ENCODE data around the gene FILIP1. TPM values are rescaled to one million over a fixed set of nuclear protein-coding genes. Genes with fewer than 3 reads are reported as not detected.

The FILIP1 gene, protein sequence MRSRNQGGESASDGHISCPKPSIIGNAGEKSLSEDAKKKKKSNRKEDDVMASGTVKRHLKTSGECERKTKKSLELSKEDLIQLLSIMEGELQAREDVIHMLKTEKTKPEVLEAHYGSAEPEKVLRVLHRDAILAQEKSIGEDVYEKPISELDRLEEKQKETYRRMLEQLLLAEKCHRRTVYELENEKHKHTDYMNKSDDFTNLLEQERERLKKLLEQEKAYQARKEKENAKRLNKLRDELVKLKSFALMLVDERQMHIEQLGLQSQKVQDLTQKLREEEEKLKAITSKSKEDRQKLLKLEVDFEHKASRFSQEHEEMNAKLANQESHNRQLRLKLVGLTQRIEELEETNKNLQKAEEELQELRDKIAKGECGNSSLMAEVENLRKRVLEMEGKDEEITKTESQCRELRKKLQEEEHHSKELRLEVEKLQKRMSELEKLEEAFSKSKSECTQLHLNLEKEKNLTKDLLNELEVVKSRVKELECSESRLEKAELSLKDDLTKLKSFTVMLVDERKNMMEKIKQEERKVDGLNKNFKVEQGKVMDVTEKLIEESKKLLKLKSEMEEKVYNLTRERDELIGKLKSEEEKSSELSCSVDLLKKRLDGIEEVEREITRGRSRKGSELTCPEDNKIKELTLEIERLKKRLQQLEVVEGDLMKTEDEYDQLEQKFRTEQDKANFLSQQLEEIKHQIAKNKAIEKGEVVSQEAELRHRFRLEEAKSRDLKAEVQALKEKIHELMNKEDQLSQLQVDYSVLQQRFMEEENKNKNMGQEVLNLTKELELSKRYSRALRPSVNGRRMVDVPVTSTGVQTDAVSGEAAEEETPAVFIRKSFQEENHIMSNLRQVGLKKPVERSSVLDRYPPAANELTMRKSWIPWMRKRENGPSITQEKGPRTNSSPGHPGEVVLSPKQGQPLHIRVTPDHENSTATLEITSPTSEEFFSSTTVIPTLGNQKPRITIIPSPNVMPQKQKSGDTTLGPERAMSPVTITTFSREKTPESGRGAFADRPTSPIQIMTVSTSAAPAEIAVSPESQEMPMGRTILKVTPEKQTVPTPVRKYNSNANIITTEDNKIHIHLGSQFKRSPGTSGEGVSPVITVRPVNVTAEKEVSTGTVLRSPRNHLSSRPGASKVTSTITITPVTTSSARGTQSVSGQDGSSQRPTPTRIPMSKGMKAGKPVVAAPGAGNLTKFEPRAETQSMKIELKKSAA (N-terminal part only)
- 1 to 10 TPM; 2.5 to 3.6 (median 2.9) TPM for polyA plus RNA-seq (ENCODE audit: insufficient read length in 3 of 3)

DNA sequence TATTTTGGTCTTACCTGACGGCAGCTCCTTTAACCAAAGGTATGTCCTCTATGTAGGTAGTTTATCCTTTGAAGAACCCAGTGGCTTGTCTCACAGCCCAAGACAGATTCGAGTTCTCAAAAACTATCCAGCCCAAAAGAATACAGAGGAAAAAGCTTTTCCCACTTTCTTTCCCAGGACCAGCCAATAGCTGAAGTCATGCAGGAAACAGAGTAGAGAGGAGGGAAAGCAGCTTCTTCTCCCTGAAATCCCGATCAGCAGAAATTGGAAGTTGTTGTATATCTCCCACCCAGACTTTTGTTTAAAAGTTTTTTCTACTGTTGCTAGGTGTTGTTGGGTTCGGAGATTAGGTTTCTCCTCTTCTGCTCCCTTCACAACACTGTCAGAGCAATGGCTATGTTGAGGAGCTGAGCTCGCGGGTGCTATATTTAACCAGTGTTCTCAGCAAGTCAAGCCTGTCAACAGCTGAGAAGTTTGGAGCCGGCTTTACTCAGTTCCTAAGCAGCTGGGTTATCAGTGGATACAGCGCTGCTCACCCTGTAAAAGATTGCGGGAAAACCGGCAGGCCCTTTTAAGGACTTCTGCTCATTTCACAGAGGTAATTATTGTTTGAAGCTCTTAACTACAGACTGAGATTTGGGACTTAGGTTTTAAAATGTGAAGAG, at the start of gene FILIP1:
Gene FILIP1 (minus strand): TSS at position 401 of the 665 bp plus-strand sequence. CDS start 78,828 bp downstream, outside the sequence.
- DNase-seq (ENCODE audit: low read depth in 3 of 3, low spot score in 2 of 3): peak; percentile 52 to 61 (median 55)

DNA sequence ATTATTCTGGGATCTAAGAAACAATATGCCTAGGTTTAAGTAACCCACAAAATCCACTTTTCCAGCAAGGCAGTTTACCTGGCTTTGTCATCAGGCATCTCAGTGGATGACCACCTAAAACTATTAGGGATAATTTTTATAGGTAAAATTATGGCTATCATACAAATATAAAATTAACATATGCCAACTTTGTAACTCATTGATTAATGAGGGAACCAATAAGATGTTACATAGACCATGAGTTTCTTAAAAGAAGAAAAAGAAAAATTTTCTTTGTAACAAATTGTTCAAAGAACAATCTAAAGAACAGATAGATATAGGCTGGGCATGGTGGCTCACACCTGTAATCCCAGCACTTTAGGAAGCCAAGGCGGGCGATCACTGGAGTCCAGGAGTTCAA, 49.7 kb upstream of the FILIP1 start:
- no peak for DNase-seq (ENCODE audit: low read depth in 3 of 3, low spot score in 2 of 3)

DNA sequence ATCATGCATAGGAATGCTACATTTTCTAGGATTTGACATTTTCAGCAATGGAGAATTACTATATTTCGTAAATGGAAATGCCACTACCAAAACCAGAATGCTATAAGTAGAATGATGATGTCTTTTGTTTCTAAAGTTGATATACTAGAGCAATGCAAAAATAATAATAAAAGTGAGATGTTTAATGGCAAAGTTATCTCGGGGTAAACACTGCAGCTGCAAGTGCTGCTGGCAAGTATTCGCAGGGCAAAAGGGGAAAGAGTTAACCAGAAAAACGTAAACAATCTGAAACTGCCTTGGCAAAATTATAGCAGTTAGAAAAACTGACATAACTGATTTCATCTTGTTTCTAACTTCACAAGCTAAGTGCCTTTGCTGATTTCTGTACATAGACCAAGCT, 45.5 kb upstream of the FILIP1 start:
- DNase-seq (ENCODE audit: low read depth in 3 of 3, low spot score in 2 of 3): no peak

DNA sequence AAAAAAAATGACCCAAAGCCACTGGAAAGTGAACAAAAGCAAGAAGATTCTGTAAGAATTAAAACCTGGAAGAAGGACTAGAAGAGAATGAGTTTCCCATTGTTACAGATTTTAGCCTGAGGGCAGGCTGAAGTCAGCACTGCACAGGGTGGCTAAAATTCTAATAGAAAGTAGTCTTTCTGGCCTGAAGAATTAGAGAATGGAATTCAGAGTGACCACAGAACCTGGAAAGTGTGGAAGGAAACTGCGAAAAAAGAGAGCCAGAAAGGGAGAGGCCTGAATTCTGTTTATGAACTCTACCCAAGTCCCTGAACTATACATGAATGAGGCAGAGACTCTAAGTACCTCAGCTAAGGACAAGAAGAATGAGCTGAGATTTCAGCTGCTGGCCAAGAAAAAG, 38.9 kb upstream of the FILIP1 start:
- no peak for DNase-seq (ENCODE audit: low read depth in 3 of 3, low spot score in 2 of 3)

DNA sequence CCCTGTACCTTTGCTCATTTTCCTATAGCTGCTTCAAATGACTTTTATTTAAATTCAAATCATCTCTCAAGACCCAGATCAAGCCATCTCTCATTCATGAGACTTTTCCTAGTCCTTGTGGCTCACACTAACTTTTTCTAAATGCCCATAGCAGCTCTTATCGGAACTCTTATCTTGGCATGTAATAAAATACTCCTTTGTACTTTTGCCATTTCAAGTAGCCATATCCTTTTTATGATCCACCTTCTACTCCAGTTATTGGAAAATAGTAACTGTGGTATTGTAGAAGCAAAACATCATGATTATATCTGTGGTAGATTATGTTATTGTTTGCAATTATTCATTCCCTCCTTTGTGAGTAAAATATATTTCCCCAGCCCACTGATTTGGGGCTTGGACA, 37.6 kb upstream of the FILIP1 start:
- DNase-seq (ENCODE audit: low read depth in 3 of 3, low spot score in 2 of 3): no peak

DNA sequence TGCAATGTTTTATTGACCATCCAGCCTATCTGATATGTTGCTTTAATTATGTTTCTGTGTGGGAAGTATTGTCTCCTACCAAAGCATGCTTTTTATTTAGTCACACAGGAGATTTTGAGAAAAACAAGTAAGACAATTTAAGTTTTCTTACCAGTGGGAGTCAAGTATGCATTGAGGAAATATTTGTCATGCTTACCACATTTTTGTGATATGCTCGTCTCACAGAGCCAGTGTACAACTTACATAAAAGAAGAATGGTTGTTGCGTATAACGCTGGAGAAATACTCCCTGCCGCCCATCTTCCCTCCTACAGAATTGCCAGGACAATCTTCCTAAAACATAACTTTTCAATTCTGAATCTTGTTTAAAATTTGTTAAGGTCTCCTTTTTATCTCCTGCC, 37.1 kb upstream of the FILIP1 start:
- no peak for DNase-seq (ENCODE audit: low read depth in 3 of 3, low spot score in 2 of 3)

DNA sequence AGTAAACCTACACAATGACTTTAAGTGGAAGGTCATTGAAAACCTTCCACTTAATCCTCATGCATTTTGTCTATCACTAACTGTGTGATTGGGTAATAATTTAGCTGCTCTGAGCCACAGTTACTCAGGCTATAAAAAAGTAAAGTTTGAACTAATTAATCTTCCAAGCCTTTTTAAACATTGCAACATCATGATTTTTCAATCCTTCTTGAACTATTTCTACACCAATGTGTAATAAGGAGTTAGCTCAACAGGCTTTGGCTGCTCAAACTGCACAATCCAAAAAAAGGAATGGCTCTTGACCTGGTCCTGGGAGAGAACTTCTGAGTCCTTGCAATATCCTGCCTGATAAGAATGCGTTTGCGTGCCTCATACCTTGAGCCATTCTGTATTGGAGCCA, 34.8 kb upstream of the FILIP1 start:
- DNase-seq (ENCODE audit: low read depth in 3 of 3, low spot score in 2 of 3): no peak

DNA sequence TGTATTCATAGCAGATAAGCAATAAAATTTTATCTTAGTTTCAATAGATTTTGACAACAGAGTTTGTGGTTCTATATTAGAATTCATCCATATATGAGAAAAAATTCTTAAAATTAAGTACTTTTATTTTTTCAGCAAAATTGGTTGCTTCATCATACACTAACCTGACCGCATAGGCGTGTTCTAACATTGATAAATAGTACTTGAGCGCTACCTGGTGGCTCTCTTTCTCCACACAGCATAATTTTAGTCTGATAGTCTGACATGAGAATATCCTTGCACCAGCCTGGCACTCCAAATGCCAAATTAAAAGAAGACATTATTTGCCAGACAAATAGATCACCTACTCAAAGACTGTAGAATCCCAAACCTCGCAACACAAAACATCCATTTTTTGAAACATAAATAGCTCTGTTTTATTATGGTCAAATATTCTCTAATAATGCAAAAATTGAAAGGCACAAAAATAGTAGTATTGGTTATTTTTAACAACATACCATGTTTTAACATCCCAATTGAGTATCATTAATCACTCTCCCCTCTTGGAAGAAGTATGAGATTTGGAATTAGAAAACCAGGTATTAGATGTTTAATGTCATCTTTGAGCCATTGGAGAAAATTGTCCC, 33.0 kb upstream of the FILIP1 start:
- peak in 2 of 3 donors; percentile 32 to 44 for DNase-seq (ENCODE audit: low read depth in 3 of 3, low spot score in 2 of 3)

DNA sequence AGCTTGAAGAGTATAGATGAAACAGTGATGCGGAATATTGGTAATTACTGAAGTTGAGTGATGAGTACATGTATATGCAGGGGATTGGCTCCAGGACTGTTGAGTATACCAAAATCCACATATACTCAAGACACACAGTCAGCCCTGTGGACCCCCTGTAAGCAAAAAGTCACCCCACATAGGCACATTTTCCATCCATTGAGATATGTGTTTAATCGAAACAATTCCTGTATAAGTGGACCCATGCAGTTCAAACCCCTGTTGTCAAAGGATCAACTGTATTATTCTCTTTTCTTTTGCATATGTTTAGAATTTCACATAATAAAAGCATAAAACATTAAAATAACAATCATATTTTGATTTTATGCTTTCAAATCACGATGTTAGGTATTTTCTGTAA, 32.1 kb upstream of the FILIP1 start:
- no peak for DNase-seq (ENCODE audit: low read depth in 3 of 3, low spot score in 2 of 3)

DNA sequence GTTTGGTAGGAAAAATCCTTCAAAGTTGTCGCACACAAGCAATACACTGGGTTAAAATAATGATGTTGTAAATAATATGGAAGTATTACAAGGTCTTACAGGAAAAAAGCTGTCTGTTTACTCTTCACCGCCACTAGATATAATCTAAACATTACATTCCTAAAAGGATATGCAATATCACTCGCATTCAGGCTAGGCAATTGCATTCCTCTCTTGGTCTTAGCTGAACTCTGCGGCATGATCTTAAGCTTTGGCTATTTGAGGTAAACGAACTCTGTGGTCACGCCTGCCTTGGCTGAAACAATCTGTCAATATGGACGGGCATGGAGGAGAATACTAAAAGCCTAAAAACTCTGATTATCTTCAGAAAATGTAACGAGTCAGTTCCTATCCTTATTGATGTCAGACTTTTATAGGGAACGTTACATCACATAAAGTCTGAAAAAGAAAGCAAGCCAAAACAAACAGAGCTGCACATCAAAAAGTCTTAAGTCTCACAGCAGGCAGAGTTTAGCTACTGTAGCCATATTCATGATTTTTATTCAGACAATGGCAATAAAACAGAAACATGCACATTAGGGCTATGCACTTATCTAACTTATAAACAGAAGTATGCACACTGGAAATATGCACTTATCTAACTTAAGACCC, 30.8 kb upstream of the FILIP1 start:
- DNase-seq (ENCODE audit: low read depth in 3 of 3, low spot score in 2 of 3): peak; percentile 25 to 52 (median 45)

DNA sequence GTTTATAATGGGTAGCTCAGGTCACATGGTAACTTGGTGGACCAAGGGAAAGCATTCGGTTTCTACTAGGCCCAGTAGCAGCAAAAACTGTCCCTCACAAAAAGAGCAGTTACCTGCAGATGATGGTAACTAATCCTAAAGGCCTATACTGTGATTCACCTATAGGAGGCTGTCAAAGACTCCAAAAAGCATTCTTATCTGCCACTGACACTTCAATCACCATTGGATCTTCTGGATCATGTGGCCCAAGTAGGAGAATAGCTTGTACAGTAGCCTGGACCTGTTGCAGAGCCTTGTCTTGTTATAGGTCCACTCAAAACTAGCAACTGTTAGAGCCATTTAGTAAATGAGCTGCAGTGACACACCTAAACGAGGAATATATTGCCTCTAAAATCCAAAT, 23.2 kb upstream of the FILIP1 start:
- no peak for DNase-seq (ENCODE audit: low read depth in 3 of 3, low spot score in 2 of 3)

DNA sequence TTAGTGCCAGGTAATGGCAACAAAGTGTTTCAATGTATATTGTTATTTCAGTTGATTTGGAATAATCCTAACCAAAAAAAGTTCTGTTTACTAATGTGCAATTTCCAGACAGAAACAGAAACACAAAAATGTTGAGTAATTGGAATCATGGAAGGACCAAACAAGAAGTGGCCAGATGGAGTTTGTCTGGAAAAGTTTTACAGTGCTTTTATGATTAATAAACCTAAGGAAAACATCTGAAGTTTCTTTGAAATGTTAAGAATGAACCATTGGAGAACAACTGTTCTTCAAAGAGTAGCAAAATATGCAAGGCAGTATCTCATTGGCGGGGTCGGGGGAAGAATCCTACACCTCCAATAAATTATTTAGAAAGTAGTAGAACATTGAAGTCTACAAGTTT, 19.0 kb upstream of the FILIP1 start:
- no peak for DNase-seq (ENCODE audit: low read depth in 3 of 3, low spot score in 2 of 3)

DNA sequence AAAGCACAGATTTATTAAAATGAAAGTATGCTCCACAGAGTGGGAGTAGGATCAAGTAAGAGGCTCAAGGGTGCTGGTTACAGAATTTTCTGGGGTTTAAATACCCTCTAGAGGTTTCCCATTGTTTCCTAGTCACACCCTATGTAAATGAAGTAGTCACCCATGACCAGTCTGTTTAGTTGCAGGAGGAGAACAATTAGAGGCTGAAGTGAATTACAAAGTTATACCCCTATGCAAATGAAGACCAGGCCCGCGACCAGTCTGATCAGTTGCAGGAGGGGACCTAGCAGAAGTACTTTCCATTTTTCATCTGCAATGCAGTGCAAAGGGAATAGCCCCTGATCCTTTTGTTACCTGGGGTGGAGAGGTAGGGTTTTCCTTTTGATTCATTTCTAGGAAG, 11.8 kb upstream of the FILIP1 start:
- DNase-seq (ENCODE audit: low read depth in 3 of 3, low spot score in 2 of 3): no peak

DNA sequence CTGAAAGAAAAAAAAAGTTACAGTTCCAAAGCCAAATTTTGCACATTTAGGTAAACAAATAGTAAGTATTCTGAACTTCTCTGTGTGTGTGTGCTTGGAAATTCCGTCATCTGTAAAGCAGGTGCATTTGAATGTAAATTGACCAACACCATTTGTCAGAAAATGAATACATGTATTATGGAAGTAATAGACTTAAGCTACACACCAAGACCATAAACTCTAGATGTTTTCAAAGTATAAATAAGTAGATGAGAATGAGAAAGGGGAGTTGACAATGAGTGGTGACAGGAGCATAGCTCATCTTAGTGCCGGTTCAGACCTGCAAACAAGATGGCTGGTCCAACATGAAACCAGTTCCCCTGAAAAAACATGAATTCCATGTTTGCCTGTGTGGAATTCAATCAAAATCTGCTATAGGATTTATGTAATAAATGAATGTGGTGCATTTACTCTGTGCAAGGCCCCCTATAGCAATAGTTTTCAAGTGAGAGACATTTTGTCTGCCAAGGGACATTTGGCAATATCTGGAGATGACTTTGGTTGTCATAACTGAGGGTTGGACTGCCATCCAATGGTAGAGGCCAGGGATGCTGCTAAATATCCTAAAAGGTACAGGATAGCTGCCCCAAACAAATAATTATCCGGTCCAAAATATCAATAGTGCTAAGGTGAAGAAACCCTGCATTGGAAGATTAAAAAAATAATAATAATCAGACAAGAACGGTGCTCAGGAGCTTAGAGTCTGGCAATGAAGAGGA, 11.0 kb upstream of the FILIP1 start:
- DNase-seq (ENCODE audit: low read depth in 3 of 3, low spot score in 2 of 3): no peak

DNA sequence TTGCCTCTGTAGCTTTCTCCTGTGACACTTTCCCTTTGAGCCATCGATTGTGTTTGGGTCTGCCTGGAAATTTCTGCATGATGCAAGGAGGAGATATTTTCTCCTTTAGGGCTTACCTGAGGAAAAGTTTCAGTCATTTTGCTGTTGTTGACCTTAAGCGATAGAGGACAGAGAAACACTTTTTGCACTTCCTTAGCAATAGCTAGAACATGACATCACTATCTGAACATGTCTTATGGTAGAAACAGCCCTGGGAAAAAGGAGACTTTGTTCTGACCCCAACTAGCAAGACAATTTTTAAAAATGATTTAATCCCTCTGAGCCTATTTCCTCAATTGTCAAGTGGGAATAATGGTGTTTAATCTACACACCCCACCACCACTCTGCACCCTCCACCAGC, 9.7 kb upstream of the FILIP1 start:
- no peak for DNase-seq (ENCODE audit: low read depth in 3 of 3, low spot score in 2 of 3)

DNA sequence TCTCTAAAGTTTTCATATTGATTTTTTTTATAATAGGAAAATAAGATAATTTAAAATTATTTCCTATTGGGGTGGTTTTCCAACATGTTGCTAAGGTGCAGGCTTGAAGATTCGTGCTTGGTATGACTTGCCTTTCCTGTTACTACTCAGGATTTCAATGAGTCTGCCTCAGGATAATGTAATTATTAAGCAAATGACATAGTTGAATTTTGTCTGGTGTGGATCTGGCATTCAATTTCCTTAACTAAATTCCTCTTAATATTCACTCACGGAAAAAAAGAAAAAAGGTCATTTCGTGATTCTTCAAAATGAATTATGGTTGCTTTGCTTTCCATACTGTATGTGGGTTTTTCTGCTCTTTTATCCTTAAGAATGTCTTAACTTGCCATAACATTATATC, 9.3 kb upstream of the FILIP1 start:
- no peak for DNase-seq (ENCODE audit: low read depth in 3 of 3, low spot score in 2 of 3)

DNA sequence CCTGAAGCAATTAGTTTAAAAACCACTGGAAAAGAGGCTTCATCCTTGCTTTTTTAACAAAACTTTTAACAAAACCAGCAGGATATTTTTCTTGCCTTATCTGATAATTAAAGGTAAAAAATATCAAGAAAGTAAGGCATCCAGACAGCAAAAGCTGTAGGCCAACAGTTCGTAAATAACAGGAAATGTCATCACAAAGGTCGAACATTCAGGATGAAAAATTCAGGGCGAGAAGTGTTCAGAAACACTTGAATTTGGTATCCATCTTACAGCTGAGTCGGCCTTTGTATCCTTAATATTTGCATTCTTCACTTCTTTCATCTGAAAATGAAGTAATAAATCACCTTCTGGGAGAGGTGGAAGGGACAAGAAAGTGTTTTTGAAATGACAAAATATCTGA, 8.2 kb upstream of the FILIP1 start:
- DNase-seq (ENCODE audit: low read depth in 3 of 3, low spot score in 2 of 3): no peak

DNA sequence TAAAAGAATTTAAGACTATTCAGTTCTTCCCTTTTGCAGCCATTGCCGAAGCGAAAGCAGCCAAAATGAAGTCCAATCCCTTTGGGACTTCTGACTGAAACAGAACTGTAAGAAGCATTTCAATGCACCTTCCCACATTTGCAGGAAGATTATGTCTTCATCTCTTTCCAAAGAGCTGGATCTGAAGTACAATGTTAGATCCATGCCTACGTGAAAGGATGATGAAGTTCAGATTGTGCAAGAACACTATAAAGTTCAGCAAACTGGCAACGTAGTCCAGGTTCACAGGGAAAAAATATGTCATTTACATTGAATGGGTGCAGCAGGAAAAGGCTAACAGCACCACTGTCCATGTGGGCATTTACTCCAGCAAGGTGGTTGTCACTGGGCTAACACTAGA, 6.0 kb upstream of the FILIP1 start:
- no peak for DNase-seq (ENCODE audit: low read depth in 3 of 3, low spot score in 2 of 3)

DNA sequence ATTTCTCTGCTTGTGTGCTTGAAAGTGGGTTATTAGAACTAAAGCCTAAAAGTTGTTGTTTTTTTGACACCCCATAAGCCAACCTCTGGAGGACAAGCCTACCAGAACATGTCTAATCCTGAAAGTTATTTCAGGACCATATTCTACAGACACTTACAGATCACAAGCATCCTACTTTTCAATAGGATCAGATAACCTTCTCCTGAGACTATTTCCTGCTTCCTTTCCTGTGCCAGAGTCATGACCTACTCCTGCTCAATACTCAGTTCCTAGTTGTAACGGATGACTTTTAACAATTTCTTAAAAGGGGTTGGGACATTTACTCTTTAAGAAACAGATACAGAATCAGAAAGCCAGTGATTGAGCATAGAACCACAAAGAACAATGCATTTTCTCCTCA, 5.3 kb upstream of the FILIP1 start:
- no peak for DNase-seq (ENCODE audit: low read depth in 3 of 3, low spot score in 2 of 3)

Data from right renal cortex interstitium (tissue), 3 donors.